HT1080 (cell line): ENCODE measurements around the gene CDK4. TPM values are rescaled to one million over a fixed set of nuclear protein-coding genes. Genes with fewer than 3 reads are reported as not detected.
"Not testable (repeated sequence)": the region's sequence is repeated elsewhere in the genome, so short reads cannot be mapped to it uniquely, and the experiment has no call there.

Experiments used
- DNase-seq: peaks from one replicate; pipeline ENCODE4 v3.0.0-alpha.2; 2015; ENCODE audit warnings: low read depth
- total RNA-seq: library from RNA; depleted of rRNA; stranded (reverse); fragments of >200 nt; shearing (Covaris generic); gene quantifications from 2 replicates; pipeline ENCODE4 v1.2.3, GENCODE V29; 2014; rRNA removed

The CDK4 gene
- total RNA-seq, 1 experiment from 2014 or later = 442 TPM

DNA sequence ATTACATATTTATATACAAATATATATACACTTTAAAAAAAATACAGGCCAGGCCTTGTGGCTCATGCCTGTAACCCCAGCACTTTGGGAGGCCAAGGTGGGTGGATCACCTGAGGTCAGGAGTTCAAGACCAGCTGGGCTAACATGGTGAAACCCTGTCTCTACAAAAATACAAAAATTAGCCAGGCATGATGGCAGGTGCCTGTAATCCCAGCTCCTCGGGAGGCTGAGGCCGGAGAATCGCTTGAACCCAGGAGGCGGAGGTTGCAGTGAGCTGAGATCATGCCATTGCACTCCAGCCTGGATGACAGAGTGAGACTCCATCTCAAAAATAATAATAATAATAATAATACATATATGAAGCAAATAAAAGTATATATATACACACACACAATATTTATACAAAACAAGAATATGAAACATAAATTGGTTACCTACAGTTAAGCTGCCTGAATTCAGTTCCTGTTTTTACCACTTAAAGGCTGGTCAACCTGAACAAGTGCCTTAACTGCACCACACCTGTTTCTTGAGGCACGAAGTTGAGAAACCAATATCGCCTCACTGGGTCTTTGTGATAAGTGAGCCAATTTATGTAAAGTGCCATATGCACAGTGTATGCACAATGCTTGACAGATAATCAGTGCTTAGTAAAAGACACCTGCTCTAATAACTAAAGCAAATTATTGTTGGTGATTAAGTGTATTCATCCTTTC is 36.9 kb downstream of the CDK4 start:
- DNase-seq = not testable (repeated sequence)

DNA sequence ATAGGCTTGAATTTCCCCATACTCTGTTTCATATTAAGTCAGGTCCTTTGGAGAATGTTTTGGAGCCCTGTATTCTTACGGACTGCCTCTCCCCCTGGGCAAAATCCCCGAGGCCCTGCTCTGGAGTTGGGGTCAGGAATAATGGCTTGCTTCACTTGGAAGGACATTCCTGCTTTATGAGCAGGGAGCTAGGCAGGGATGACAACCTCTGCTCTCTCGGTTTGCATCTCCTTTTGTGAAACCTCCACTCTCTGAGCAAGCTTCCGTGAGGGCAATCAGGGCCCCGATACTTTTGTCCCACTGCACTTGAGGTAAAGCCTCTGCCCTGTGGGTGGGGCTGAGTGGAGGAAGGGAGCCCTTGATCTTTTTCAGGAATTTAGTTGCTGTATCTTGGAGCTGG is 38.9 kb downstream of the CDK4 start:
- no peak for DNase-seq

DNA sequence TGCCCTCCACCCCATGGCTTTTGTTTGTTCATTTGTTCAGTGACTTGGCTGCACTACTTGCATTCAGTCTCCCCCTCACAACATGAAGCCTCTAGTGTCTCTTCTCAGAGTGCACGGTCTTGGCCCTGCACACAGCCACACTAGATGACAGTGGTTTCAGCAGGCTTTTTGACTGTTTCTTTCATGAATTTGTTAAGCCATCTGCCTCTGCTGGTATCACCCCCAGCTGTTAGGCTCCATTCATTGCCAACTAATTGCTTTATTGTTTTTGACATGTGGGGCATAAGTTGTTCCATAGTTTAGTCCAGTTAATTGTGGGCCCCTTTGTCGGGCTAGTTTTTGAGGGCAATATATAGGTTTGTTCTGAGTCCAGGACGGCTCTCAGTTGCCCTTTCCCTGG is 39.4 kb downstream of the CDK4 start:
- no peak for DNase-seq

DNA sequence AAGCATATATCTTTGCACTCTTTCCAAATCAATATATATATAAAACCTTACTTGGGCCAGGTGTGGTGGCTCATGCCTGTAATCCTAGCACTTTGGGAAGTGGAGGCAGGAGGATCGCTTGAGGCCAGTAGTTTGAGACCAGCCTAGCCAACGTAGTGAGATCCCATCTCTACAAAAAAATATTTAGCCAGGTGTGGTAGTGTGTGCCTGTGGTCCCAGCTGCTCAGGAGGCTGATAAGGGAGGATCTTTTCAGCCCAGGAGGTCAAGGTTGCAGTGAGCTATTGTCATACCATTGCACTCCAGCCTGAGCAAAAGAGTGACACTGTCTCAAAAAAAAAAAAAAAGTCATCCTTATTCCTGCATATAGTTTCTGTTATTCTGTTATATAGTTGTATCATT is 43.8 kb downstream of the CDK4 start:
- no peak for DNase-seq

DNA sequence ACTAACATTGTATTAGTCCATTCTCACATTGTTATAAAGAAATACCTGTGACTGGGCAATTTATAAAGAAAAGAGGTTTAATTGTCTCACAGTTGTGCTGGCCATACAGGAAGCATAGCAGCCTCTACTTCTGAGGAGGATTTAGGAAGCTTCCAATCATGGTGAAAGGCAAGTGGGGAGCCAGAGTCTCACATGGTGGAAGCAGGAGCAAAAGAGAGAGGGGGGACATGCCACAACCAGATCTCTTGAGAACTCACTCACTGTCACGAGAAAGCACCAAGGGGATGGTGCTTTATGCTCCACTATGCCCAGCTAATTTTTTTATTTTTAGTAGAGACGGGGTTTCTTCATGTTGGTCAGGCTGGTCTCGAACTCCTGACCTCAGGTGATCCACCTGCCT is 44.9 kb downstream of the CDK4 start:
- no peak for DNase-seq

DNA sequence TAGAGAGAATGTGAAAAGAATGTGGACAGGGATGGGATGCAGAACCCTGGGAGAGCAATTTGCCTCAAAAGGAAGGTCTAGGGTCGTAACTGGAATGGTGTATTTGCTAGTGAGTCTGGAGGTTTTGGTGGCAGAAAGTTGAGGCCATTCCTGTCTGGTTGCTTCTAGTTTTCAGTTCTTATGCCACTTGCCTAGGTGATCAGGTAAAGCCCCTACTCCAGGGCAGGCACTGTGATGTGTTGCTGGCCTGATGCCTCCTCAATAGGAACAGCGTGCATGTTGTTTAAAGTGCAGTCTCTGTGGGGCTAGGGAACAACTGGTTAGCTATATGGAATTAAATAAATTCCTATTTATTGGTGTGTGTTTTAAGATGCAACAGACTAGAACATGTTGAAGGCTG is 51.8 kb downstream of the CDK4 start:
- DNase-seq = no peak

DNA sequence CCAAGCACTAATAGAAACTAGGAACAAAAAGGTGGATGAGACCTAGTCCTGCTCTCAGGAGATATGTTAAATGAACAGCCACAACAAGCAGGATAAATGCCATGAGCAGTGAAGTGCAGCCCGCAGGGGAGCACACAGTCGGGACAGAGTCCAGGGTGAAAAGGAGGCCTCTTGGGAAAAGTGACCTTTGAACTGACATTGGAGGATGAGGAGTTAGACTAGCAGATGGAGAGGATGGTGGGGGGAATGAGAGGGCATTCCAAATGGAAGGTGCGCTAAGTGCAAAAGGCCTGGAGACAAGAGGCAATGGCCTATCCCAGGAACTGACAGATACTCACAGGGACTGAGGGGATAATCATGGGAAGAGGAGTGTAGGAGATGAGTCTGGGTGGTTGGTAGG is 53.7 kb downstream of the CDK4 start:
- no peak for DNase-seq

Other genes with a start within 250 kb of the CDK4 start
- 11.8 and 12.7 TPM in 2 replicates for gene DDIT3, start 231.8 kb downstream of the CDK4 start, total RNA-seq
- 4.9 and 9.5 TPM in 2 replicates for gene MBD6, start 229.5 kb downstream of the CDK4 start, total RNA-seq
- gene DCTN2, start 205.1 kb downstream of the CDK4 start, total RNA-seq = 79.5 and 87.1 TPM in 2 replicates
- gene KIF5A, start 202.3 kb downstream of the CDK4 start, total RNA-seq = not detected in 2 replicates
- 21.3 and 27.5 TPM in 2 replicates for gene PIP4K2C, start 161.1 kb downstream of the CDK4 start, total RNA-seq
- gene DTX3, start 147.5 kb downstream of the CDK4 start, total RNA-seq = 11.3 and 16.7 TPM in 2 replicates
- gene ARHGEF25, start 140.9 kb downstream of the CDK4 start, total RNA-seq = 5.7 and 6.0 TPM in 2 replicates
- gene B4GALNT1, start 119.1 kb downstream of the CDK4 start, total RNA-seq = 23.6 and 34.1 TPM in 2 replicates
- gene OS9, start 58.2 kb downstream of the CDK4 start, total RNA-seq = 78.0 and 78.9 TPM in 2 replicates
- gene AGAP2, start 13.6 kb downstream of the CDK4 start, total RNA-seq = 11.2 and 11.6 TPM in 2 replicates
- gene TSPAN31, start 7.3 kb downstream of the CDK4 start, total RNA-seq = 21.6 and 28.9 TPM in 2 replicates
- gene MARCHF9, start 2.8 kb upstream of the CDK4 start, total RNA-seq = 11.3 and 15.9 TPM in 2 replicates
- 0.17 and 0.19 TPM in 2 replicates for gene CYP27B1, start 14.8 kb upstream of the CDK4 start, total RNA-seq
- 26.9 and 31.6 TPM in 2 replicates for gene METTL1, start 19.8 kb upstream of the CDK4 start, total RNA-seq
- gene EEF1AKMT3, start 20.3 kb upstream of the CDK4 start, total RNA-seq = 3.7 and 7.0 TPM in 2 replicates
- gene TSFM, start 30.5 kb upstream of the CDK4 start, total RNA-seq = 55.0 and 57.6 TPM in 2 replicates
- 0.13 TPM in 2 replicates for gene AVIL, start 66.4 kb upstream of the CDK4 start, total RNA-seq
- gene CTDSP2, start 94.4 kb upstream of the CDK4 start, total RNA-seq = 30.3 and 43.3 TPM in 2 replicates
- 17.8 and 24.6 TPM in 2 replicates for gene ATP23, start 189.3 kb upstream of the CDK4 start, total RNA-seq